GM19238 (cell line): ENCODE results near the gene EIF4G1.
A peak's percentile ranks its signal among the peaks of the same experiment; 100 is the strongest.
"Not testable (repeated sequence)": the region's sequence is repeated elsewhere in the genome, so short reads cannot be mapped to it uniquely, and the experiment has no call there.

ENCODE experiments used
- DNase-seq: peaks from one replicate; pipeline ENCODE4 v3.0.0; 2011; ENCODE audit warnings: low spot score; ENCODE audit not compliant: insufficient read length

EIF4G1 gene, protein sequence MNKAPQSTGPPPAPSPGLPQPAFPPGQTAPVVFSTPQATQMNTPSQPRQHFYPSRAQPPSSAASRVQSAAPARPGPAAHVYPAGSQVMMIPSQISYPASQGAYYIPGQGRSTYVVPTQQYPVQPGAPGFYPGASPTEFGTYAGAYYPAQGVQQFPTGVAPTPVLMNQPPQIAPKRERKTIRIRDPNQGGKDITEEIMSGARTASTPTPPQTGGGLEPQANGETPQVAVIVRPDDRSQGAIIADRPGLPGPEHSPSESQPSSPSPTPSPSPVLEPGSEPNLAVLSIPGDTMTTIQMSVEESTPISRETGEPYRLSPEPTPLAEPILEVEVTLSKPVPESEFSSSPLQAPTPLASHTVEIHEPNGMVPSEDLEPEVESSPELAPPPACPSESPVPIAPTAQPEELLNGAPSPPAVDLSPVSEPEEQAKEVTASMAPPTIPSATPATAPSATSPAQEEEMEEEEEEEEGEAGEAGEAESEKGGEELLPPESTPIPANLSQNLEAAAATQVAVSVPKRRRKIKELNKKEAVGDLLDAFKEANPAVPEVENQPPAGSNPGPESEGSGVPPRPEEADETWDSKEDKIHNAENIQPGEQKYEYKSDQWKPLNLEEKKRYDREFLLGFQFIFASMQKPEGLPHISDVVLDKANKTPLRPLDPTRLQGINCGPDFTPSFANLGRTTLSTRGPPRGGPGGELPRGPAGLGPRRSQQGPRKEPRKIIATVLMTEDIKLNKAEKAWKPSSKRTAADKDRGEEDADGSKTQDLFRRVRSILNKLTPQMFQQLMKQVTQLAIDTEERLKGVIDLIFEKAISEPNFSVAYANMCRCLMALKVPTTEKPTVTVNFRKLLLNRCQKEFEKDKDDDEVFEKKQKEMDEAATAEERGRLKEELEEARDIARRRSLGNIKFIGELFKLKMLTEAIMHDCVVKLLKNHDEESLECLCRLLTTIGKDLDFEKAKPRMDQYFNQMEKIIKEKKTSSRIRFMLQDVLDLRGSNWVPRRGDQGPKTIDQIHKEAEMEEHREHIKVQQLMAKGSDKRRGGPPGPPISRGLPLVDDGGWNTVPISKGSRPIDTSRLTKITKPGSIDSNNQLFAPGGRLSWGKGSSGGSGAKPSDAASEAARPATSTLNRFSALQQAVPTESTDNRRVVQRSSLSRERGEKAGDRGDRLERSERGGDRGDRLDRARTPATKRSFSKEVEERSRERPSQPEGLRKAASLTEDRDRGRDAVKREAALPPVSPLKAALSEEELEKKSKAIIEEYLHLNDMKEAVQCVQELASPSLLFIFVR (N-terminal part only)

DNA sequence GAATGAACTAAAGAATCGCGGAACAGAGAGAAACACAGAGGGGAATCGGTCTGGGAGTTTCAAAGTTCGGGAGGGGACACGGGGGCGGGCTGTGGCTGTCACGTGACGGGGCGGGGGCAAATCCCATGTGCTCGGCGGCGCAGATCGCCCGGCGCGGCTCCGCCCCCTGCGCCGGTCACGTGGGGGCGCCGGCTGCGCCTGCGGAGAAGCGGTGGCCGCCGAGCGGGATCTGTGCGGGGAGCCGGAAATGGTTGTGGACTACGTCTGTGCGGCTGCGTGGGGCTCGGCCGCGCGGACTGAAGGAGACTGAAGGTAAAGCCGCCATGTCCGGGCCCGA is at the start of gene EIF4G1:
Gene EIF4G1 (plus strand): TSS at position 244 of the 337 bp plus-strand sequence. CDS start 1,191 bp downstream, outside the sequence.
- DNase-seq: peak; percentile 96

DNA sequence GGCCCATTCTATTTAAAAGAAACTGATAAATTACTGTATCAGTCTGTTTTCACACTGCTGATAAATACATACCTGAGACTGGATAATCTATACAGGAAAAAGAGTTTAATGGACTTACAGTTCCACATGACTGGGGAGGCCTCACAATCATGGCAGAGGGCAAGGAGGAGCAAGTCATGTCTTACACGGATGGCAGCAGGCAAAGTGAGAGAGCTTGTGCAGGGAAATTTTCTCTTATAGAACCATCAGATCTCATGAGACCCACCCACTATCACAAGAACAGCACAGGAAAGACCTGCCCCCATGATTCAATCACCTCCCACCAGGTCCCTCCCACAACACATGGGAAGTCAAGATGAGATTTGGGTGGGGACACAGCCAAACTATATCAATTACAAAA is 47.2 kb upstream of the EIF4G1 start:
- not testable (repeated sequence) for DNase-seq

DNA sequence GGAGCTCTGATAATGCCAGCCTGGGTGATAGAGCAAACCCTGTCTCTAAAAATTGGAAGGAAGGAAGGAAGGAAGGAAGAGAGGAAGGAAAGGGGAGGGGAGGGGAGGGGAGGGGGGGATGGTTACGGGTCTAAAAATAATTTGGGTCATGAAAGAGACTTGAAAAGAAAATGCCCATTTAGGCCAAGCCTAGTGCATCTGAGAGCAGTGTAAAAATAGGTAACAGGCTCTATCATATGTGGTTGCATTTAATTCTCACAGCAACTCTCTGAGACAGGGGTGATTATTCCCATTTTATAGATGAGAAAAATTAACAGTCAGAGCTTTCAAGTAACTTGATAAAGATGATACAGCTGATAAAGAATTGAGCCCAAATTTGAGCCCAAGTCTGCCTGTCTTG is 42.1 kb upstream of the EIF4G1 start:
- DNase-seq: no peak

DNA sequence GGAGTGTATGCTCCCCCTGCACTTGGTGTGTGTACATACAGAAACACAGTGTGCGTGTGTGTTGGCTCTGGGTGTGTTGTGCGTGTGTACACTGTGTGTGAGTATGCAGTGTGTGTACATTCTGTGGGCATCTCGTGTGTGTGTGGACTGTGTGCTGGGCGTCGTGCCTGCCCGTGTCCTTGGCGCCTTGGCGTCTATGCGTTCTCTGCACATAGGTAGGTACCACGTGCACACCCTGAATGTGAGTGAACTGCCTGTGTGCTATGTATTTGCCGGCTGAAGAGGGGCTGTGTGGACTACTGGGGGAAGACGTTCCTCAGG is 39.1 kb upstream of the EIF4G1 start:
- DNase-seq: no peak

DNA sequence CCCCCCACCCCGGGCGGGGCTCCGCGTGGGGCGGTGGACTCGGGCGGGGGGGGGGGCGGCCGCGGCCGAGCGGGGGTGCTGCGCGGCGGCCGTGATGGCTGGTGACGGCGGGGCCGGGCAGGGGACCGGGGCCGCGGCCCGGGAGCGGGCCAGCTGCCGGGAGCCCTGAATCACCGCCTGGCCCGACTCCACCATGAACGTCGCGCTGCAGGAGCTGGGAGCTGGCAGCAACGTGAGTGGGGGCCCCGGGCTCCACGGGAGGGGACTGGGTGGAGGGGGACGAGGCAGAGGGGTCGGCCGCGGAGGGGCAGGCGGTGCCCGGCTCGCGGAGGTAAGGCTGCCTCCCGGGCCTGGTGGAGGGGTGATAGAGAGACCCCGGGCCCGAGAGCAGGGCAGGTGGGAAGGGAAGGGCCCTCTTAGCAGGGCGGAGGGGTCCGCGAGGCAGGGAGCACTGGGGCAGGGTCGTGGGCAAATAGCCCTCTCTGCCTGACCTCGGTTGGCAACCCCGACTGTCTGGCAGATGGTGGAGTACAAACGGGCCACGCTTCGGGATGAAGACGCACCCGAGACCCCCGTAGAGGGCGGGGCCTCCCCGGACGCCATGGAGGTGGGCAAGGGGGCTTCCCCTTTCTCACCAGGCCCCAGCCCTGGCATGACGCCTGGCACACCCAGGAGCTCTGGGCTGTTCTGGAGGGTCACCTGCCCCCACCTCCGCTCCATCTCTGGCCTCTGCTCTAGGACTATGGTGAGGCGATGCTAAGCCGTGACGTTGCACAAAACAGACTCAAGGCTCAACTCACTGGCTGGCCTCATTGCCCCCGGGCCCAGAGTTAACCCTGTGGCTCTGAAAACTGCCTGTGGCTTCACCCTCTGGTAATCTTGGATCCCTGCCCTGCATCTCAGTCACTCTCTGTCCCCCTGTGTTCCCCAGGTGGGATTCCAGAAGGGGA is 38.2 kb upstream of the EIF4G1 start, which contains the start of gene ECE2:
Gene ECE2 (plus strand): TSS at position 62 of the 950 bp plus-strand sequence. CDS start 132 bp downstream, at position 194.
- no peak for DNase-seq

DNA sequence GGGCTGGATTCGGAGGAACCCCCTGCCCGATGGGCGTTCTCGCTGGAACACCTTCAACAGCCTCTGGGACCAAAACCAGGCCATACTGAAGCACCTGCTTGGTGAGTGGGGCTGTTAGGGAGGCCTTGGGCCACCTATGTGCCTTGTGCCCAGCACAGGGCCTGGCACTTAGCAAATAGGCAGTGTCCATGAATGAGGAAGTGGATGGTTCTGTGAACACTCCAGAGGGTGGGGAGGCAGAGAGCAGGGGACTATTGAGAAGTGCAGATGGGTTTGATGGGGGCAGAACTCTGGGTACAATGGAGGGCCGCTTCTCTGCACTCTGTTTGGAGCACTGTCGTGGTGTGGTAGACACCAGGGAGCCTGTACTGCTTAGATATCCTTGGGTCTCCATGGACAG is 37.0 kb upstream of the EIF4G1 start:
- no peak for DNase-seq

DNA sequence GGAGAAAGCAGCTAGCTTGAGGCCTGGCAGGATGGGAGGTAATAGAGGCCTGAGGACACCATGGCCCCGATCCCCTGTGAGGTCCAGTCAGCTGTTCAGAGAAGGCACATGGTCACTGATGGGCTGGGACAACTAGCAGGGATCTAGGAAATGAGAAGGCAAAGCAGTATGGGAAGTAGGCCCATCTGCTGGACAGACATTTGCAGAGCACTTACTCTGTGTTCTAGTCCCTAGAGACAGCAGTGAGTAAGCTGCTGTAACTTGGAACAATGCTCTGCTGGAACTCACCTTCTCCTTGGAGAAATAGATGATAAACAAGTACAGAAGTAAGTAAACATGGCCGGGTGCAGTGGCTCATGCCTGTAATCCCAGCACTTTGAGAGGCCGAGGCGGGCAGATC is 31.5 kb upstream of the EIF4G1 start:
- DNase-seq: no peak

DNA sequence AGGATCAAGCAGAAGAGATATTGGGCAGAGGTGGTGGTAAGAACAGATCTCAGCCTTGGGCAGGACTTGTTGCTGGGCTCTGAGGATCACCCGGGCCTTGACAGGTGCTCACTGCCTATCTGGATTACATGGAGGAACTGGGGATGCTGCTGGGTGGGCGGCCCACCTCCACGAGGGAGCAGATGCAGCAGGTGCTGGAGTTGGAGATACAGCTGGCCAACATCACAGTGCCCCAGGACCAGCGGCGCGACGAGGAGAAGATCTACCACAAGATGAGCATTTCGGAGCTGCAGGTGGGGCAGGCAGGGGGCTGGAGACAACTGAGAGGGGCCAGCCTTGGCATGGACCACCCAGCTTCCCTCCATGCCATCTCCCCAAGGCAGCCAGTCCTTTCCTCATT is 30.7 kb upstream of the EIF4G1 start:
- DNase-seq: no peak

DNA sequence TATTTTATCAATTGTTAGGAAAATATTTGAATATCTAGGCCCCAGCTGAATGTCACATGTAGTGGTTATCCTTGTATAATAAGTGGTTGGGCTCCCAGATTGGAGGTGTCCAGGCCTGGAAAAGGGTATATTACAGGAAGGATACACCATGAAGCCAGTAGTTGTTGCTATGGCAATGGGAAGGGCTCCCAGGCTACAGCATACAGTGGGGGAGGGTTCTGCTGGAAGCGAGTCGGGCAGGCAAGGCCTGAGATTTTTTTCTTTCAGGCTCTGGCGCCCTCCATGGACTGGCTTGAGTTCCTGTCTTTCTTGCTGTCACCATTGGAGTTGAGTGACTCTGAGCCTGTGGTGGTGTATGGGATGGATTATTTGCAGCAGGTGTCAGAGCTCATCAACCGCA is 29.7 kb upstream of the EIF4G1 start:
- DNase-seq: no peak

DNA sequence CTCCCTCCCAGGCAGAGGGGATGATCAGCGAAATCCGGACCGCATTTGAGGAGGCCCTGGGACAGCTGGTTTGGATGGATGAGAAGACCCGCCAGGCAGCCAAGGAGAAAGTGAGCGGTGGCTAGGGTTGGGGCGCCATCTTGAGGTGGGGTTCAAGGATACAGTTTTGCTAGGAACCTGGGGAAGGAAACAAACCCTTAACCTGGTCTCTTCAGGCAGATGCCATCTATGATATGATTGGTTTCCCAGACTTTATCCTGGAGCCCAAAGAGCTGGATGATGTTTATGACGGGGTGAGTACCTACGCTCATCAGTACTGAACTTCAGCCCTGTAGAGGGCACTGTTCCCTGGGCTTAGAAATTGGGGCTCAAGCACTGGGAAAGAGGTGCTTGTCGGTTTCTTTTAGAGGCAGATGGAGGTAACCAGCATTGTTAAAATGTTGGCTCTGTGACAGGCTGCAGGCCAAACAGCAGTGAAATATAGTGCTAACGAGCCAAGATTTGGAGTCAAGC is 24.9 kb upstream of the EIF4G1 start:
- peak; percentile 61 for DNase-seq

DNA sequence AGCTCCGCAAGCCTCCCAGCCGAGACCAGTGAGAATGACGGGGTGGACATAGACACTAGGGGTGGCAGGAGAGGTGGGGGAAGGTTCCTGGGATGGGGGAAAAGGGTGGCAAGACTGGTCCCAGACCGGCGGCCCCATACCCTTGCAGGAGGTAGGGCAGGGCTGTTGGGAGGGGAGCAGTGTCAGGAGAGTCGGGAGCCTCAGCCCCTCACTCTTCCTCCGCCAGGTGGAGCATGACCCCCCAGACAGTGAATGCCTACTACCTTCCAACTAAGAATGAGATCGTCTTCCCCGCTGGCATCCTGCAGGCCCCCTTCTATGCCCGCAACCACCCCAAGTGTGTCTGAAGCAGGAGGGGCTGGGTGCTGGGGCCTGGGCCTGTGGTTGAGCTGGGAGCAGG is 24.1 kb upstream of the EIF4G1 start:
- DNase-seq: no peak

DNA sequence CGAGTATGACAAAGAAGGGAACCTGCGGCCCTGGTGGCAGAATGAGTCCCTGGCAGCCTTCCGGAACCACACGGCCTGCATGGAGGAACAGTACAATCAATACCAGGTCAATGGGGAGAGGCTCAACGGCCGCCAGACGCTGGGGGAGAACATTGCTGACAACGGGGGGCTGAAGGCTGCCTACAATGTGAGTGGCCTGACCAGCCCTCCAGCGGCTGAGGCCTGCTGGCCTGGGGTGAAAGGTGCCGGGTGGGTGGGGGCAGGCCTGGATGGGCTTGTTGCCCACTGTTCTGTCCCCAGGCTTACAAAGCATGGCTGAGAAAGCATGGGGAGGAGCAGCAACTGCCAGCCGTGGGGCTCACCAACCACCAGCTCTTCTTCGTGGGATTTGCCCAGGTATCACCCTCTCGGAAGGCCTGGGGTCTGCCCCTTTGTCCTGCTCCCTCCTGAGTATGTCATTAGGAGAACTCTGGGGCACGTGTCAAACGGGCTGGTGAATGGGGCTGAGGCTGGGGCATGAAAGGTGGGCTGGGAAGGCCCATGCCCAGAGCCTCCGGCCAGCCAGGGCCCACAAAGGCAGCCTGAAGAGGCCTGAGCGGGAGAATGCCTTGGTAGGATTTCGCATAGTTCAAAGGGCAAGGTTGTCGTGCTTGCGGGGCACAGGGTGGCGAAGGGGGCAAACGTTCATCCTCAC is 23.2 kb upstream of the EIF4G1 start:
- DNase-seq: no peak

DNA sequence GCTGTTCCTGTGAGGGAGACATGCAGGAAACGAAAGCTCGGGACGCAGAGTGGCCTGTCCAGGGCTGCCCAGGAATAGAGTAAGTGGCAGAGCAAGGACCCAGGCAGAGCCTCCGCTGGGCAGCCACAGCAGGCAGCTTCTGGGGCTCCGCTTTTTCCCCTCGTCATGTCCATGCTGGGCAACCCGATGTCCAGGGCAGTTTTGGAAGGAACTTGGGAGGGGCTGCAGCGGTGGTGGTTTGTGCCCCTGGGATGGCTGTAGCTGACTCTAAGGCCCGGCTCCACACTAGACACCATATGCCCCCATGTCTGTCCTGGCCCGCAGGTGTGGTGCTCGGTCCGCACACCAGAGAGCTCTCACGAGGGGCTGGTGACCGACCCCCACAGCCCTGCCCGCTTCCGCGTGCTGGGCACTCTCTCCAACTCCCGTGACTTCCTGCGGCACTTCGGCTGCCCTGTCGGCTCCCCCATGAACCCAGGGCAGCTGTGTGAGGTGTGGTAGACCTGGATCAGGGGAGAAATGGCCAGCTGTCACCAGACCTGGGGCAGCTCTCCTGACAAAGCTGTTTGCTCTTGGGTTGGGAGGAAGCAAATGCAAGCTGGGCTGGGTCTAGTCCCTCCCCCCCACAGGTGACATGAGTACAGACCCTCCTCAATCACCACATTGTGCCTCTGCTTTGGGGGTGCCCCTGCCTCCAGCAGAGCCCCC is 22.5 kb upstream of the EIF4G1 start:
- DNase-seq: no peak

DNA sequence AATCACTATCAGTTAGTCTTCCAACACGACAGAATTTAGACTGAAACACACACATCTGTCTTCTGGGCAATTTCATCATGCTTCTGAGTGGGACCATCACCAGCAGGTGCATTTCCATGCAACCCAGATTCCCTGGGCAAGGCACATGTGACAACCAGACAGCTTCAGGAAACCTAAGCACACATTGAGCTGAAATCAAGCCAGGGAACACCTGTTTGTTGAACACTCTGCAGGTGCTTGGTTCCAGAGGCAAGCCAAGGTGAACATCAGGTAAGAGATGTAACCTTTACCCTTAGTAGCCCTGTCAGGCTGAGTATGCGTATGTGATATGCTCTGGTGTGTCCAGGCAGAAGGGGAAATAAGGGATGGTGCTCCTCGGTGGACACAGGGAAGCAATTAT is 18.6 kb upstream of the EIF4G1 start:
- no peak for DNase-seq

DNA sequence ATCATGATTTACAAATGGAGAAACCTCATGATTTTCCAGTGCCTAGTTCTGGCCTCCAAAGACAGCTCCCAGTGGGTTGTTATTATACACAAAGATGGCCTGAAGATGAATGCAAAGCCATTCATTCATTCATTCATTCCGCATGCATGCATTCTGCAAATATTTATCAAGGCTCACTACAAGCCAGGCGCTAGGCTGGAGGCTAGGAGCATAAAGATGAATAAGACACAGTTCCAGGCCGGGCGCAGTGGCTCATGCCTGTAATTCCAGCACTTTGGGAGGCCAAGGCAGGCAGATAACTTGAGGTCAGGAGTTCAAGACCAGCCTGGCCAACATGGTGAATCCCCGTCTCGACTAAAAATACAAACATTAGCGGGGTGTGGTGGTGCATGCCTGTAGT is 17.8 kb upstream of the EIF4G1 start:
- no peak for DNase-seq

DNA sequence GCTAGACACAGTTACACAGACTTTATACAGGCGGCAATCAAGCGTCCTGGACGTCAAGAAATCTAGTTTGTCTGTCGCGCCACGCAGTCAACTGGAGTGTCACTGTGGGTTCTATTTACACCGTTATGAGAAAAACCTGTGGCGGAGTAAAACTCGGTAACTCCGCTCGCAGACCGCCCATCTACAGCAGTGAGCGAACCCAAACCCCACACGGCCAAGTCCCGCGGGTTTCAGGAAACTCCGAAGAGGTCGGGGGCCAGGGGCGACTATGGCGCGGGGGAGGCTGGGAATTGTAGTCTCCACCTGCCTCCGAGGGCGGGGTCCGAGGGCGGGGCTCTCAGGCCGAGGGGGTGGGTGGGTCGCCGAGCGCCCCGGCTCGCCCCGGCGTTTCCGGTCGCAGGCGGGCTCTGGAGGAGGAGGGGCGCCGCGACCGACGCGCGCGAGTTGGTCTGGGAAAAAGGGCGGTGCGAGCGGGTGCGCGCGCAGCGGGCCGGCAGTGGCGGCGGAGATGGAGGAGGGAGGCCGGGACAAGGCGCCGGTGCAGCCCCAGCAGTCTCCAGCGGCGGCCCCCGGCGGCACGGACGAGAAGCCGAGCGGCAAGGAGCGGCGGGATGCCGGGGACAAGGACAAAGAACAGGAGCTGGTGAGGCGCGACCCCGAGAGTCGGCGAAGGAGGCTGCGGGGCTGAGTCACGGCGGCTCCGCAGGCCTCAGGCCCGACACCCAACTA is 15.5 kb upstream of the EIF4G1 start, which contains the start of gene PSMD2:
Gene PSMD2 (plus strand): TSS at position 483 of the 729 bp plus-strand sequence. CDS start 26 bp downstream, at position 509.
- peak; percentile 96 for DNase-seq

DNA sequence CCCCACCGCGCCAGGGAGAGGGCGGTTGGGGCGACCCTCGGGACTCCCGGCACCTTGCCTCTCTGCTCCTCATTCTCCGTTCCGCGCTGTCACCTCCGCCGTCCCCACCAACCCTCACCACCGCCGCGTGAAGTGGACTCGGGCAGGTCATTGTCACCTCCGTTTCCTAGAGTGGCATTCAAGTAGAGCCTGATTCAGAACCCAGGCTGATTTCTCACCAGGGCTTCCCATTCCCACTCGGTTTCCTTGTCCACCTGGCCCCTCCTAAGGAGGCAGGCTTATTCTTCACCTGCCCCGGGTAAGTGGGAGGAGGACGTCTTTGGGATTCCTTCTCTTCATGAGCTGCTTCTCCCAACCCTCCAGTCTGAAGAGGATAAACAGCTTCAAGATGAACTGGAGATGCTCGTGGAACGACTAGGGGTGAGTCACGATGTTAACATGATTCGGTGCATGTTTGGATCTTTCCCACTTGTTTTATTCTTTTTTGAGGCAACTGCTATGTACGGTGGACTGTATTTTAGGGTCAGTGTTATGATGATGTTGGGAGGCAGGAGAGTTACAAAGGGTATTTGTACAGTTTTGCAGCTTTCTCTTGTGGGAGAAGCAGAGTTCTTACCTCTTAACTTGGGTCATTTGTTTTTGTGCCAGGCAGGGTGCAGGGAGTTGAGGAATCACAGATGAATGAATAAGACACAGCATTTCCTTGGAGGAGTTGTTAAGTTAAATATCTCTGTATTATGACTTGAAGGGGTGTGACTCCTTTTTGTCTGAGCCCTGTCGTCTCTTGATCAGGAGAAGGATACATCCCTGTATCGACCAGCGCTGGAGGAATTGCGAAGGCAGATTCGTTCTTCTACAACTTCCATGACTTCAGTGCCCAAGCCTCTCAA is 14.7 kb upstream of the EIF4G1 start:
- no peak for DNase-seq
